Esophagus muscularis mucosa (tissue), 4 donors: ENCODE results near the gene ANKRD12. TPM values are rescaled to one million over a fixed set of nuclear protein-coding genes. Genes with fewer than 3 reads are reported as not detected.

Experiments used
- DNase-seq: peaks from one replicate; pipeline ENCODE4 v3.0.0-alpha.2; 2017; ENCODE audit errors: extremely low spot score
- H3K27ac ChIP-seq, 4 donors: fragments of 200-600 bp; sonication (generic); replicated peaks in 1 of 4; 1 replicate in 3 of 4; 2 replicates in 1 of 4; pipeline ENCODE4 v1.5.1; 2016 to 2019; ENCODE audit warnings: mild to moderate bottlenecking in 1 of 4
- H3K27me3 ChIP-seq, 4 donors: fragments of 200-600 bp; sonication (generic); one replicate each; pipeline versions ENCODE4 v1.5.1 to v1.6.0; 2016 to 2019
- H3K36me3 ChIP-seq, 4 donors: fragments of 200-600 bp; sonication (generic); one replicate each; pipeline ENCODE4 v1.5.1; 2016 to 2019
- H3K4me1 ChIP-seq, 4 donors: fragments of 200-600 bp; sonication (generic); one replicate each; pipeline ENCODE4 v1.5.1; 2016 to 2019
- H3K4me3 ChIP-seq, 4 donors: fragments of 200-600 bp; sonication (generic); 1 replicate in 2 of 4; 2 replicates in 2 of 4; pipeline ENCODE4 v1.5.1; 2016 to 2019; ENCODE audit warnings: mild to moderate bottlenecking in 4 of 4, moderate library complexity in 1 of 4
- H3K9me3 ChIP-seq, 4 donors: fragments of 200-600 bp; sonication (generic); 1 replicate in 3 of 4; 2 replicates in 1 of 4; pipeline ENCODE4 v1.5.1; 2016 to 2019
- CTCF ChIP-seq, 3 experiments: fragments of 200-600 bp in 2 of 3; fragments of 450-650 bp in 1 of 3; sonication (generic) in 2 of 3; IDR thresholded peaks; one replicate each; pipeline ENCODE4 v1.5.1; 2017 to 2019; ENCODE audit warnings: antibody characterized with exemption in 3 of 3, mild to moderate bottlenecking in 2 of 3, moderate library complexity in 1 of 3
- EP300 ChIP-seq: sonication (generic); formaldehyde crosslinking; IDR thresholded peaks from one replicate; pipeline ENCODE4 v1.6.1; 2017; ENCODE audit warnings: antibody characterized with exemption
- POLR2A ChIP-seq: fragments of 450-650 bp; IDR thresholded peaks from one replicate; pipeline ENCODE4 v1.6.1; 2017; ENCODE audit warnings: antibody characterized with exemption, moderate library complexity, mild to moderate bottlenecking, low read depth
- POLR2AphosphoS5 ChIP-seq, 2 donors: sonication (generic); formaldehyde crosslinking; IDR thresholded peaks; one replicate each; pipeline ENCODE4 v1.6.1; 2017; ENCODE audit warnings: antibody characterized with exemption in 2 of 2
- WGBS: methylation state at CpG from one replicate; pipeline ENCODE4 v1.1.5; 2018; 5-methylcytosine and 5-hydroxymethylcytosine counted together
- intact Hi-C: fragments of 100-400 bp; cut with DNase I; formaldehyde crosslinking; loops from one replicate; pipeline ENCODE4 v1.15.1; 2023
- total RNA-seq, 4 donors: library from RNA; depleted of rRNA; stranded (reverse); fragments of >200 nt; gene quantifications; one replicate each; pipeline versions ENCODE4 v1.1.0 to v1.2.1, GENCODE V29; 2016

The ANKRD12 gene
- total RNA-seq, 4 donors from 2014 or later: 65.2 to 108 (median 92.9) TPM

- H3K4me3 ChIP-seq: no peak overlapping the region
- H3K4me1 ChIP-seq: peaks cover 5 to 39% (median 16%) of the 10 kb centered on the region in 4 donors
- H3K9me3 ChIP-seq: no peaks in the 10 kb centered on the region
- H3K27me3 ChIP-seq: no peaks in the 10 kb centered on the region
- WGBS: 97% methylated on average over 4 of the region's 4 CpGs
- no peak for TF ChIP-seq POLR2A
- peaks cover 0 to 14% (median 4%) of the 10 kb centered on the region in 4 donors for H3K36me3 ChIP-seq
- intact Hi-C loops: no loop called here
- DNase-seq: no peak
- H3K27ac ChIP-seq: no peak overlapping the region
Measured at GRCh38 chr18:9196568-9196967, 60.0 kb downstream of the ANKRD12 start.

GRCh38 chr18:9199681-9200080, 63.1 kb downstream of the ANKRD12 start:
- H3K27me3 ChIP-seq: no peaks in the 10 kb centered on the region
- H3K4me1 ChIP-seq: peaks cover 0 to 52% (median 30%) of the 10 kb centered on the region in 4 donors
- no peak overlapping the region for H3K27ac ChIP-seq
- no peaks in the 10 kb centered on the region for H3K9me3 ChIP-seq
- TF ChIP-seq CTCF (IDR thresholded peaks at IDR 0.05) (no peak), EP300 (no peak), POLR2A (no peak), POLR2AphosphoS5 (IDR thresholded peaks at IDR 0.05) (no peak)
- intact Hi-C loops: no loop called here
- peaks cover 0 to 17% (median 4%) of the 10 kb centered on the region in 4 donors for H3K36me3 ChIP-seq
- no peak for DNase-seq
- no peak overlapping the region for H3K4me3 ChIP-seq

- intact Hi-C loops: no loop called here
- peaks cover 0 to 67% (median 41%) of the 10 kb centered on the region in 4 donors for H3K4me1 ChIP-seq
- no peak overlapping the region for H3K27ac ChIP-seq
Measured at GRCh38 chr18:9201224-9201623, 64.6 kb downstream of the ANKRD12 start.

GRCh38 chr18:9204659-9205058, 68.1 kb downstream of the ANKRD12 start:
- intact Hi-C loops: no loop called here
- no peaks in the 10 kb centered on the region for H3K9me3 ChIP-seq
- DNase-seq: no peak
- H3K36me3 ChIP-seq: peaks cover 0 to 22% (median 4%) of the 10 kb centered on the region in 4 donors
- 98% methylated on average over 5 of the region's 5 CpGs for WGBS
- peaks cover 0 to 65% (median 50%) of the 10 kb centered on the region in 4 donors for H3K4me1 ChIP-seq
- no peaks in the 10 kb centered on the region for H3K27me3 ChIP-seq
- no peak overlapping the region for H3K27ac ChIP-seq
- no peak overlapping the region for H3K4me3 ChIP-seq
- TF ChIP-seq POLR2A (no peak), CTCF (IDR thresholded peaks at IDR 0.05) (no peak), EP300 (no peak), POLR2AphosphoS5 (IDR thresholded peaks at IDR 0.05) (no peak)

More at GRCh38 chr18:9201224-9201623, 64.6 kb downstream of the ANKRD12 start:
- Histone ChIP-seq H3K9me3 (no peaks in the 10 kb centered on the region), H3K4me3 (no peak overlapping the region), H3K27me3 (no peaks in the 10 kb centered on the region), H3K36me3 (peaks cover 0 to 16% (median 2%) of the 10 kb centered on the region in 4 donors)
- TF ChIP-seq POLR2A: no peak
- TF ChIP-seq CTCF (IDR thresholded peaks at IDR 0.05): no peak
- TF ChIP-seq POLR2AphosphoS5 (IDR thresholded peaks at IDR 0.05): no peak
- no peak for TF ChIP-seq EP300
- no peak for DNase-seq
- 52% methylated on average over 2 of the region's 2 CpGs for WGBS

GRCh38 chr18:9206421-9206820, 69.8 kb downstream of the ANKRD12 start:
- TF ChIP-seq POLR2AphosphoS5 (IDR thresholded peaks at IDR 0.05) (no peak), EP300 (no peak), CTCF (IDR thresholded peaks at IDR 0.05) (no peak), POLR2A (no peak)
- Histone ChIP-seq H3K27me3 (no peaks in the 10 kb centered on the region), H3K36me3 (peaks cover 0 to 40% (median 11%) of the 10 kb centered on the region in 4 donors), H3K4me1 (peaks cover 0 to 47% (median 35%) of the 10 kb centered on the region in 4 donors), H3K4me3 (no peak overlapping the region), H3K9me3 (no peaks in the 10 kb centered on the region), H3K27ac (no peak overlapping the region)
- DNase-seq: no peak
- intact Hi-C loops: no loop called here
- WGBS: 44% methylated on average over 3 of the region's 3 CpGs
